Naive thymus-derived CD4-positive, alpha-beta T cell (primary cell): ENCODE measurements around the gene CTDSP1. TPM values are rescaled to one million over a fixed set of nuclear protein-coding genes. Genes with fewer than 3 reads are reported as not detected.

Source experiments
- ATAC-seq: fragments of 150-1000 bp; cut with Tn5 transposase; 2 replicates; pipeline ENCODE4 v1.10.0; 2021; ENCODE audit warnings: mild to moderate bottlenecking, moderate library complexity
- CTCF ChIA-PET: fragments of 350-600 bp; sonication (Branson Sonifier 250); formaldehyde crosslinking; loops from one replicate; lab custom pipeline; 2021; ENCODE audit warnings: antibody characterized with exemption; lab: Charles Lee
- POLR2A ChIA-PET: fragments of 350-600 bp; sonication (Branson Sonifier 250); formaldehyde crosslinking; loops from one replicate; lab custom pipeline; 2021; ENCODE audit warnings: antibody characterized with exemption, inconsistent platforms; lab: Charles Lee
- DNase-seq, 9 donors: peaks; one replicate each; pipeline versions ENCODE4 v3.0.0 to v3.0.0-alpha.2; 2020 to 2022; ENCODE audit warnings: mixed read lengths in 1 of 9
- H3K27ac ChIP-seq: one replicate; pipeline ENCODE4 v1.7.0; 2013; ENCODE audit warnings: mild to moderate bottlenecking, low read depth, low read length, moderate library complexity
- H3K27me3 ChIP-seq, 2 donors: one replicate each; pipeline ENCODE4 v1.7.0; 2013; ENCODE audit warnings: low read length in 2 of 2, mild to moderate bottlenecking in 2 of 2, moderate library complexity in 2 of 2; ENCODE audit not compliant: control insufficient read depth in 2 of 2, insufficient read depth in 2 of 2
- H3K36me3 ChIP-seq, 3 experiments: 1 replicate in 2 of 3; 2 replicates in 1 of 3; pipeline ENCODE4 v1.7.0; 2013; ENCODE audit warnings: low read length in 3 of 3, mild to moderate bottlenecking in 3 of 3, moderate library complexity in 1 of 3; ENCODE audit not compliant: insufficient read depth in 3 of 3, control insufficient read depth in 2 of 3
- H3K4me1 ChIP-seq, 2 donors: one replicate each; pipeline ENCODE4 v1.7.0; 2013; ENCODE audit warnings: low read length in 2 of 2, mild to moderate bottlenecking in 2 of 2, moderate library complexity in 1 of 2; ENCODE audit not compliant: control insufficient read depth in 2 of 2, insufficient read depth in 2 of 2
- H3K4me3 ChIP-seq: 2 replicates; pipeline ENCODE4 v1.7.0; 2013; ENCODE audit warnings: mild to moderate bottlenecking, low read length
- H3K9me3 ChIP-seq, 3 experiments: 1 replicate in 2 of 3; 2 replicates in 1 of 3; pipeline ENCODE4 v1.7.0; 2013; ENCODE audit warnings: low read length in 3 of 3; ENCODE audit not compliant: control insufficient read depth in 2 of 3
- H3K27ac Mint-ChIP-seq, 9 donors: one replicate each; pipeline ENCODE4 v1.8.0; 2020 to 2022; ENCODE audit warnings: mixed read lengths in 9 of 9, mild to moderate bottlenecking in 8 of 9, moderate library complexity in 5 of 9, inconsistent platforms in 2 of 9
- H3K27me3 Mint-ChIP-seq, 5 donors: one replicate each; pipeline ENCODE4 v1.8.0; 2021 to 2022; ENCODE audit warnings: mixed read lengths in 5 of 5, mild to moderate bottlenecking in 1 of 5
- H3K36me3 Mint-ChIP-seq, 5 donors: one replicate each; pipeline ENCODE4 v1.8.0; 2020 to 2022; ENCODE audit warnings: mixed read lengths in 5 of 5, mild to moderate bottlenecking in 3 of 5, inconsistent platforms in 1 of 5
- H3K4me1 Mint-ChIP-seq, 7 donors: one replicate each; pipeline ENCODE4 v1.8.0; 2020 to 2022; ENCODE audit warnings: mixed read lengths in 7 of 7, mild to moderate bottlenecking in 3 of 7, inconsistent platforms in 1 of 7
- H3K4me3 Mint-ChIP-seq, 10 donors: one replicate each; pipeline ENCODE4 v1.8.0; 2020 to 2022; ENCODE audit warnings: mild to moderate bottlenecking in 10 of 10, mixed read lengths in 10 of 10, moderate library complexity in 6 of 10, inconsistent platforms in 2 of 10
- H3K9me3 Mint-ChIP-seq, 11 donors: one replicate each; pipeline ENCODE4 v1.8.0; 2020 to 2022; ENCODE audit warnings: mixed read lengths in 11 of 11, mild to moderate bottlenecking in 4 of 11, inconsistent platforms in 1 of 11, moderate library complexity in 1 of 11
- intact Hi-C, 2 donors: fragments of 100-400 bp; cut with micrococcal nuclease; formaldehyde crosslinking; loops; one replicate each; pipeline ENCODE4 v1.15.1; 2023
- microRNA-seq: library from miRNA; unstranded; fragments of <30 nt; microRNA quantifications from one replicate; pipeline ENCODE4 v1.2.0, GENCODE V29; 2022; ENCODE audit warnings: borderline microRNAs expressed
- polyA plus RNA-seq, 2 donors: library from polyadenylated mRNA; unstranded; fragments of 300-500 nt; fragmentation: Illumina TruSeq; gene quantifications; one replicate each; pipeline ENCODE4 v1.2.3, GENCODE V29; 2021
- total RNA-seq, 6 experiments: library from RNA in 5 of 6; stranded (reverse) in 5 of 6; gene quantifications; 1 replicate in 5 of 6; 2 replicates in 1 of 6; pipeline ENCODE4 v1.2.3 and lab custom pipeline; 2021 to 2026

The CTDSP1 gene
- total and polyA plus RNA-seq, 7 experiments from 2014 or later: 22.5 to 219 (median 148) TPM

- POLR2A ChIA-PET: no interaction called here
- ATAC-seq (no peak), DNase-seq (no peak)
- H3K9me3 ChIP-seq: no peaks in the 10 kb centered on the region
- H3K27me3 Mint-ChIP-seq: no peaks in the 10 kb centered on the region
- no peak overlapping the region for H3K4me3 ChIP-seq
- H3K36me3 Mint-ChIP-seq: peaks cover 0 to 26% (median 11%) of the 10 kb centered on the region in 5 donors
- H3K4me1 ChIP-seq: no peaks in the 10 kb centered on the region
- H3K36me3 ChIP-seq: peaks cover 0 to 6% (median 0%) of the 10 kb centered on the region in 3 experiments
- no peaks in the 10 kb centered on the region for H3K27me3 ChIP-seq
- H3K4me1 Mint-ChIP-seq: peaks cover 0 to 12% (median 0%) of the 10 kb centered on the region in 7 donors
- H3K9me3 Mint-ChIP-seq: no peaks in the 10 kb centered on the region
- CTCF ChIA-PET: no interaction called here
- H3K27ac Mint-ChIP-seq: no peak overlapping the region
- no peak overlapping the region for H3K27ac ChIP-seq
- intact Hi-C loops: no loop called here
- no peak overlapping the region for H3K4me3 Mint-ChIP-seq
Observed at GRCh38 chr2:218446547-218446946, 46.9 kb downstream of the CTDSP1 start.

- H3K4me1 ChIP-seq: no peaks in the 10 kb centered on the region
- no peak overlapping the region for H3K27ac ChIP-seq
- intact Hi-C loops: no loop called here
- Mint-ChIP-seq H3K36me3 (peaks cover 0 to 26% (median 11%) of the 10 kb centered on the region in 5 donors), H3K4me1 (peaks cover 0 to 12% (median 0%) of the 10 kb centered on the region in 7 donors), H3K27me3 (no peaks in the 10 kb centered on the region), H3K27ac (no peak overlapping the region), H3K4me3 (no peak overlapping the region), H3K9me3 (no peaks in the 10 kb centered on the region)
- no peak for ATAC-seq
- peaks cover 0 to 6% (median 0%) of the 10 kb centered on the region in 3 experiments for H3K36me3 ChIP-seq
- H3K9me3 ChIP-seq: no peaks in the 10 kb centered on the region
- POLR2A ChIA-PET: no interaction called here
- H3K27me3 ChIP-seq: no peaks in the 10 kb centered on the region
- H3K4me3 ChIP-seq: no peak overlapping the region
- CTCF ChIA-PET: no interaction called here
- peak in 1 of 9 donors; percentile 7 for DNase-seq
Observed at GRCh38 chr2:218447072-218447471, 47.4 kb downstream of the CTDSP1 start.

- DNase-seq (no peak), ATAC-seq (no peak)
- H3K27me3 Mint-ChIP-seq: no peaks in the 10 kb centered on the region
- peaks cover 0 to 31% (median 15%) of the 10 kb centered on the region in 5 donors for H3K36me3 Mint-ChIP-seq
- Histone ChIP-seq H3K9me3 (no peaks in the 10 kb centered on the region), H3K27ac (no peak overlapping the region), H3K4me1 (no peaks in the 10 kb centered on the region), H3K4me3 (no peak overlapping the region), H3K36me3 (peaks cover 0 to 9% (median 0%) of the 10 kb centered on the region in 3 experiments), H3K27me3 (no peaks in the 10 kb centered on the region)
- intact Hi-C loops: no loop called here
- H3K4me1 Mint-ChIP-seq: peaks cover 0 to 12% (median 0%) of the 10 kb centered on the region in 7 donors
- H3K27ac Mint-ChIP-seq: no peak overlapping the region
- ChIA-PET CTCF (no interaction called here), POLR2A (no interaction called here)
- no peak overlapping the region for H3K4me3 Mint-ChIP-seq
- H3K9me3 Mint-ChIP-seq: no peaks in the 10 kb centered on the region
Observed at GRCh38 chr2:218448934-218449333, 49.3 kb downstream of the CTDSP1 start.

GRCh38 chr2:218452079-218452478, 52.4 kb downstream of the CTDSP1 start:
- Histone ChIP-seq H3K9me3 (peaks cover 0 to 6% (median 0%) of the 10 kb centered on the region in 3 experiments), H3K4me1 (no peaks in the 10 kb centered on the region), H3K36me3 (peaks cover 8 to 40% (median 11%) of the 10 kb centered on the region in 3 experiments), H3K27me3 (no peaks in the 10 kb centered on the region), H3K4me3 (no peak overlapping the region), H3K27ac (no peak overlapping the region)
- Mint-ChIP-seq H3K27me3 (no peaks in the 10 kb centered on the region), H3K4me1 (peaks cover 0 to 12% (median 0%) of the 10 kb centered on the region in 7 donors), H3K36me3 (peaks cover 15 to 53% (median 37%) of the 10 kb centered on the region in 5 donors), H3K27ac (no peak overlapping the region), H3K9me3 (peaks cover 0 to 14% (median 8%) of the 10 kb centered on the region in 11 donors), H3K4me3 (no peak overlapping the region)
- DNase-seq (no peak), ATAC-seq (no peak)
- intact Hi-C loops: no loop called here
- CTCF ChIA-PET: no interaction called here
- POLR2A ChIA-PET: no interaction called here

Small RNA genes within 50 kb of the gene (microRNA-seq; reads per million reads assigned to microRNA genes)
- 50,662 reads per million, percentile 98 among the genes with 10 or more reads in this experiment for gene MIR26B

Other genes with a start within 250 kb of the CTDSP1 start
- 1 to 10 TPM in 1 of 5 experiments, under 1 TPM in 2, not detected in 2; 0.16 to 1.0 (median 0.29) TPM for gene CXCR1, start 232.9 kb upstream of the CTDSP1 start, total RNA-seq
- under 1 TPM in 1 of 2 donors, not detected in 1; 0.20 TPM for gene CXCR1, start 232.9 kb upstream of the CTDSP1 start, polyA plus RNA-seq
- 100 to 1,000 TPM; 330 to 694 (median 368) TPM for gene ARPC2, start 182.7 kb upstream of the CTDSP1 start, total RNA-seq
- 100 to 1,000 TPM; 628 to 638 TPM for gene ARPC2, start 182.7 kb upstream of the CTDSP1 start, polyA plus RNA-seq
- 10 to 100 TPM in 1 of 5 experiments, 1 to 10 TPM in 3, under 1 TPM in 1; 0.80 to 12.9 (median 1.9) TPM for gene GPBAR1, start 138.9 kb upstream of the CTDSP1 start, total RNA-seq
- under 1 TPM; 0.15 to 0.27 TPM for gene GPBAR1, start 138.9 kb upstream of the CTDSP1 start, polyA plus RNA-seq
- 10 to 100 TPM; 54.1 to 67.0 (median 61.2) TPM for gene AAMP, start 129.7 kb upstream of the CTDSP1 start, total RNA-seq
- gene AAMP, start 129.7 kb upstream of the CTDSP1 start, polyA plus RNA-seq: 100 to 1,000 TPM in 1 of 2 donors, 10 to 100 TPM in 1; 98.6 to 108 TPM
- 10 to 100 TPM; 18.5 to 38.4 (median 25.2) TPM for gene PNKD, start 129.3 kb upstream of the CTDSP1 start, total RNA-seq
- gene PNKD, start 129.3 kb upstream of the CTDSP1 start, polyA plus RNA-seq: 100 to 1,000 TPM in 1 of 2 donors, 10 to 100 TPM in 1; 92.2 to 108 TPM
- 100 to 1,000 TPM in 2 of 5 experiments, 10 to 100 TPM in 3; 51.7 to 112 (median 83.8) TPM for gene TMBIM1, start 107.4 kb upstream of the CTDSP1 start, total RNA-seq
- gene TMBIM1, start 107.4 kb upstream of the CTDSP1 start, polyA plus RNA-seq: 100 to 1,000 TPM in 1 of 2 donors, 10 to 100 TPM in 1; 92.4 to 115 TPM
- under 1 TPM in 1 of 5 experiments, not detected in 4; 0.49 TPM for gene CATIP, start 43.0 kb upstream of the CTDSP1 start, total RNA-seq
- not detected for gene CATIP, start 43.0 kb upstream of the CTDSP1 start, polyA plus RNA-seq
- gene SLC11A1, start 17.6 kb upstream of the CTDSP1 start, total RNA-seq: 100 to 1,000 TPM in 1 of 5 experiments, 10 to 100 TPM in 1, 1 to 10 TPM in 2, under 1 TPM in 1; 0.27 to 399 (median 1.9) TPM
- gene SLC11A1, start 17.6 kb upstream of the CTDSP1 start, polyA plus RNA-seq: under 1 TPM; 0.49 to 0.97 TPM
- gene VIL1, start 19.3 kb downstream of the CTDSP1 start, total RNA-seq: under 1 TPM in 3 of 5 experiments, not detected in 2; 0.12 to 0.69 (median 0.22) TPM
- under 1 TPM; 0.10 to 0.15 TPM for gene VIL1, start 19.3 kb downstream of the CTDSP1 start, polyA plus RNA-seq
- 10 to 100 TPM; 16.6 to 36.3 (median 28.1) TPM for gene USP37, start 168.5 kb downstream of the CTDSP1 start, total RNA-seq
- 10 to 100 TPM; 10.1 to 15.1 TPM for gene USP37, start 168.5 kb downstream of the CTDSP1 start, polyA plus RNA-seq
- 10 to 100 TPM; 44.7 to 99.6 (median 53.8) TPM for gene CNOT9, start 169.0 kb downstream of the CTDSP1 start, total RNA-seq
- gene CNOT9, start 169.0 kb downstream of the CTDSP1 start, polyA plus RNA-seq: 10 to 100 TPM; 13.7 to 22.9 TPM
- gene PLCD4, start 208.0 kb downstream of the CTDSP1 start, total RNA-seq: 1 to 10 TPM in 2 of 5 experiments, under 1 TPM in 3; 0.45 to 1.7 (median 0.60) TPM
- under 1 TPM; 0.15 to 0.30 TPM for gene PLCD4, start 208.0 kb downstream of the CTDSP1 start, polyA plus RNA-seq